GM19240 (cell line): Measurements from ENCODE around the gene NOL3.

Source experiments
- DNase-seq: peaks from one replicate; pipeline ENCODE4 v3.0.0; 2011; ENCODE audit warnings: low spot score; ENCODE audit not compliant: insufficient read length

The NOL3 gene

GRCh38 chr16:67188323-67188722 is 18.0 kb downstream of the NOL3 start:
- DNase-seq, result no peak

GRCh38 chr16:67188798-67189197 is 18.5 kb downstream of the NOL3 start:
- DNase-seq, result no peak

- DNase-seq, result no peak
Observed at GRCh38 chr16:67190041-67190440, 19.7 kb downstream of the NOL3 start, which contains the start of gene EXOC3L1. Gene EXOC3L1 (minus strand): TSS chr16:67190136. CDS start chr16:67189676, 460 bp downstream.

GRCh38 chr16:67190448-67191399 is 20.4 kb downstream of the NOL3 start:
- no peak for DNase-seq

- no peak for DNase-seq
Observed at GRCh38 chr16:67191411-67191994, 21.2 kb downstream of the NOL3 start.

GRCh38 chr16:67191995-67192681 is 21.8 kb downstream of the NOL3 start, which contains the start of gene E2F4:
Gene E2F4 (plus strand): TSS chr16:67192155. CDS start chr16:67192228, 73 bp downstream.
- peak; percentile 98 for DNase-seq

GRCh38 chr16:67192781-67193361 is 22.5 kb downstream of the NOL3 start:
- DNase-seq, result no peak

- DNase-seq, result no peak
Observed at GRCh38 chr16:67193536-67193935, 23.2 kb downstream of the NOL3 start.

GRCh38 chr16:67194260-67194659 is 23.9 kb downstream of the NOL3 start:
- DNase-seq, result no peak

- DNase-seq, result no peak
Observed at GRCh38 chr16:67195676-67196075, 25.3 kb downstream of the NOL3 start.

- DNase-seq, result no peak
Observed at GRCh38 chr16:67196881-67197280, 26.5 kb downstream of the NOL3 start.

- no peak for DNase-seq
Observed at GRCh38 chr16:67197704-67198103, 27.4 kb downstream of the NOL3 start.

GRCh38 chr16:67198238-67198734 is 27.9 kb downstream of the NOL3 start:
- DNase-seq, result no peak

- no peak for DNase-seq
Observed at GRCh38 chr16:67199011-67199807, 28.9 kb downstream of the NOL3 start, which contains the start of gene ELMO3. Gene ELMO3 (plus strand): TSS chr16:67199131. CDS start chr16:67199327, 196 bp downstream.

- no peak for DNase-seq
Observed at GRCh38 chr16:67199808-67200198, 29.5 kb downstream of the NOL3 start.

- no peak for DNase-seq
Observed at GRCh38 chr16:67200491-67200890, 30.2 kb downstream of the NOL3 start.

GRCh38 chr16:67201411-67202345 is 31.3 kb downstream of the NOL3 start:
- no peak for DNase-seq

GRCh38 chr16:67202426-67202825 is 32.1 kb downstream of the NOL3 start:
- DNase-seq, result no peak

- no peak for DNase-seq
Observed at GRCh38 chr16:67202956-67203493, 32.7 kb downstream of the NOL3 start.
